GM18868 (cell line): ENCODE data around the gene MPZL2.

Source experiments
- ATAC-seq: cut with Tn5 transposase; IDR thresholded peaks from one replicate; pipeline ENCODE4 v1.9.1; 2021; ENCODE audit warnings: mild to moderate bottlenecking, moderate library complexity; ENCODE audit not compliant: unreplicated experiment

Gene MPZL2

GRCh38 chr11:118223570-118223969 lies 40.5 kb downstream of the MPZL2 start:
- ATAC-seq: no peak

- ATAC-seq: no peak
These were observed 41.7 kb downstream of the MPZL2 start for GRCh38 chr11:118222437-118222836.

GRCh38 chr11:118221419-118221818 lies 42.7 kb downstream of the MPZL2 start:
- ATAC-seq: no peak

GRCh38 chr11:118219732-118220131 lies 44.4 kb downstream of the MPZL2 start:
- no peak for ATAC-seq

- ATAC-seq: no peak
These were observed 44.9 kb downstream of the MPZL2 start for GRCh38 chr11:118219244-118219643.

- ATAC-seq: peak; percentile 37
These were observed 46.5 kb downstream of the MPZL2 start for GRCh38 chr11:118217575-118217974.

GRCh38 chr11:118216621-118217481 lies 47.2 kb downstream of the MPZL2 start:
- peak; percentile 51 for ATAC-seq

GRCh38 chr11:118215765-118216164 lies 48.3 kb downstream of the MPZL2 start:
- ATAC-seq: no peak

GRCh38 chr11:118215262-118215661 lies 48.8 kb downstream of the MPZL2 start:
- ATAC-seq: no peak

GRCh38 chr11:118214210-118214914 lies 49.7 kb downstream of the MPZL2 start:
- no peak for ATAC-seq

GRCh38 chr11:118213781-118214180 lies 50.3 kb downstream of the MPZL2 start:
- ATAC-seq: no peak

- no peak for ATAC-seq
These were observed 50.9 kb downstream of the MPZL2 start for GRCh38 chr11:118213201-118213600.

- ATAC-seq: no peak
These were observed 51.3 kb downstream of the MPZL2 start for GRCh38 chr11:118212781-118213191.

- no peak for ATAC-seq
These were observed 51.9 kb downstream of the MPZL2 start for GRCh38 chr11:118212131-118212725.

GRCh38 chr11:118211006-118211405 lies 53.1 kb downstream of the MPZL2 start:
- no peak for ATAC-seq

GRCh38 chr11:118210323-118210722 lies 53.8 kb downstream of the MPZL2 start:
- ATAC-seq: no peak

GRCh38 chr11:118209033-118209432 lies 55.1 kb downstream of the MPZL2 start:
- no peak for ATAC-seq

- no peak for ATAC-seq
These were observed 57.0 kb downstream of the MPZL2 start for GRCh38 chr11:118207079-118207478.

GRCh38 chr11:118206391-118207031 lies 57.6 kb downstream of the MPZL2 start:
- ATAC-seq: no peak

GRCh38 chr11:118205606-118206378 lies 58.3 kb downstream of the MPZL2 start:
- ATAC-seq: no peak
